GM18511 (cell line): Measurements from ENCODE around the gene ATP5F1D.
"Not testable (repeated sequence)": the region's sequence is repeated elsewhere in the genome, so short reads cannot be mapped to it uniquely, and the experiment has no call there.

Experiments
- ATAC-seq: cut with Tn5 transposase; IDR thresholded peaks from one replicate; pipeline ENCODE4 v1.9.1; 2021; ENCODE audit warnings: mild to moderate bottlenecking, moderate library complexity; ENCODE audit not compliant: unreplicated experiment

The ATP5F1D gene

GRCh38 chr19:1245494-1246264 is 4.1 kb downstream of the ATP5F1D start:
- ATAC-seq = no peak

GRCh38 chr19:1246265-1247087 is 4.9 kb downstream of the ATP5F1D start:
- not testable (repeated sequence) for ATAC-seq

- no peak for ATAC-seq
These were observed 6.2 kb downstream of the ATP5F1D start for GRCh38 chr19:1247748-1248138.

DNA sequence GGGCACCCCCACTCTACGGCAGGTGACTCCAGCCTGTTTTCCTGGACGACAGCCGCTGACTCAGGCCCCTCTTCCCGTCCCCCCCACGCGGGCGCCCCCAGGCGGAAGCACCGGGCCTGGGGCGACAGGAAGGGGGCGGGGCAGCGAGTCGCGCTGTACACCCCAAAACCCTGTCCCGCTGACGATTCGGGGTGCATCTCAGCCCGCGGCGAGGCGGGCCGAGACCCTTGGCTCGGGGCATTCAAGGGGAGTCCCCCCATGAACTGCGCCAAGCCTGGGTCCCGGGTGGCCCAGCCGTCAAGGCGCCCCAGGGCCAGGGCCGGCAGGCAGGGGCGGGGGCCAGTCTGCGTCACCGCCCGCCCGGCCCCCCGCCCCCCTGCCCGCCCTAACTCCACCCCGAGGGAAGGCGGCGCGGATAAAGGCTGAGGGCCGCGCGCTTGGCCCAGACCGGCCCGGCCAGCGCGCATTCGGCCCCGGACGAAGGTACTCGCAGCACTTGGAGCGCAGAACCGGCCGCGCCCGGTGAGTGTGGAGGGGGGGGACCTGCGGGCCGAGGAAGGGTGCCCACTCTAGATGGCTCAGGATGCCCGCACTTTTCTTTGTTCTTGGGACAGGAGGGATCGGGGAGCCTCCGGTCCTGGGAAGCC is 6.7 kb downstream of the ATP5F1D start, which contains the start of gene MIDN:
MIDN (plus strand) TSS at position 445 of the 647 bp plus-strand sequence. CDS start 1,714 bp downstream, outside the sequence.
- ATAC-seq = peak; percentile 17

GRCh38 chr19:1248786-1249297 is 7.3 kb downstream of the ATP5F1D start:
- peak; percentile 25 for ATAC-seq

DNA sequence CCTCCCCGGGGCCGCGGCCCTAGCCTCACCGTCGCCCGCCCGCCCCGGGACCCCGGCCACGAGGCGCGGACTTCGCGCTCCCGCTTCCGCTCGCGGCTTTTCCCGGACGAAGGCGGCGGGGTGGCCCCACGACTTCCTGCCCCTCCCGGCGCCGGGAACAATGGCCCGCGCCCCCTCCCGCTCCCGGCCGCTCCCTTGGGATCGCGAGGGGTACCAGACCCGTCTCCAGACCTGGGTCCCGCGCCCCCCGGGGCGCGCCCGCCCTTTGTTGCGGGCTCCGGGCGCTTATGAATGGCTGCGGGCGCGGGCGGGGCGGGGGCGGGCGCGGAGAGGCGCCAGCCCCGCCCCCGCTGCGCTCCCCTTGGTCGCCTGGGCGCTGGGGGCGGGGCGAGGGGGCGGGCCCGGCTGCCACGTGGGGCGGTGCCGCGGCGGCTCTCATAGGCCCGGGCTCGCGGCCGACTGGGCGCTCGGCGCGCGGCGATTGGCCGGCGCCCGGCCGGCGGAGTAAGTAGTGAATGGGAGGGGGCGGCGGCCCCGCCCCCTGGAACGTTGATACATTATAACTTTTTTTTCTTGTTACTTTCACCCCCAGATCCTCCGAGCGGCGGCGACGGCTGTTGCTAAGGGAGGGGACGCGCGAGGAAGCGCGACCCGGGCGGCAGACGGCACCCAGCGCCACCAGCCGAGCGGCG is 7.9 kb downstream of the ATP5F1D start:
- peak; percentile 51 for ATAC-seq

DNA sequence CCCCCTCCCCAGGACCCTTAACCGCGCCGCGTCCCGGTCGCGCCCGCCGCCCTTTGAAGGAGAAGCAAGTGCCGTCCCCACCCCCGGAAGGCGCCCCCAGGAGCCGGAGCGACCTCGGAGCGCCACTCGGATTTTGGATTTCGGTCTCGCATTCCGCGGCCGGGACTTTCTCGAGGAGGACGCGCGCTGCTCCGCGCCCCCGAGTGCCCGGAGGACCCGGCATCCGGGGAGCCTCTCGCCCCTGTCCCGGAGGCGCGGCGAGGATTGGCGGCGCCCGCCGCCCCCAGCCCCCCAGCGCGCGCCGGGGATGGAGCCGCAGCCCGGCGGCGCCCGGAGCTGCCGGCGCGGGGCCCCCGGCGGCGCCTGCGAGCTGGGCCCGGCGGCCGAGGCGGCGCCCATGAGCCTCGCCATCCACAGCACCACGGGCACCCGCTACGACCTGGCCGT is 8.5 kb downstream of the ATP5F1D start:
- ATAC-seq = no peak

- no peak for ATAC-seq
These were observed 9.1 kb downstream of the ATP5F1D start for GRCh38 chr19:1250437-1251260.

DNA sequence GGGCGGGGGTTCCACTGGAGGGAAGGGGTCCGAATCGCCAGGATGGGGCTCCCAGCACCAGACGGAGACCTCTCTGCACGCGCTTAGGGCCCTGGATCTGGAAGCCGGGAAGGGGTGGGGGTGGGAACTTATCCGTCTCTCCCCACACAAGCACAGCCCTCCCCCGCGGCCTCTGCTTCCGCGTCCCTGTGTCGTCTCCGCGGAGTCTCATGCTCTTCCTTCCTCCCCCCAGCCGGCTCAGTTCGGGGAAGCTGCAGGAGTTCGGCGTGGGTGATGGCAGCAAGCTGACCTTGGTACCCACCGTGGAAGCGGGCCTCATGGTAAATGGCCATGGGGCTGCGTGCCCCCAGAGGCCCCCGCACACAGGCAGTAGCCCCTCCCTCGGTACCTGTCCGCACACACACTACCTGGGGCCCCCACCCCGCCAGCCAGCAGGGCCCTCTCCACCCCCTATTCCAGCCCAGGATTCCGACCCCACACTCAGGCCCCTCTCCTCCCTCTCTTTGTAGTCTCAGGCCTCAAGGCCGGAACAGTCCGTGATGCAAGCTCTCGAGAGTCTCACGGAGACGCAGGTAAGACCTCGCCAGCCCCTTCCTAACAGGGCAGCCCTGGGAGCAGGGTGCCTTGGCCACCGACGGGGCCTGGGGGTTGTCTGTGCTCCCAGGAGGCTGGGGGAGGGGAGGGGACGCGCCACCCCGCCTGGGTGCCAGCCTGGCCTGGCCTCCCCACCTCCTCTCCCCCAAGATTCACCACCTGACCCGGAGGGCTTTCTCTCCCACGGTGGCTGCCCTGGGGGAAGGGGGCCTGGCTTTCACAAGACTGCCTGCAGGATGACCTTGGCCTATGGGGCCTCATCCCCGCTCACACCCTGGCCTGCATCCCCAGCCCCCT is 10.0 kb downstream of the ATP5F1D start:
- no peak for ATAC-seq

DNA sequence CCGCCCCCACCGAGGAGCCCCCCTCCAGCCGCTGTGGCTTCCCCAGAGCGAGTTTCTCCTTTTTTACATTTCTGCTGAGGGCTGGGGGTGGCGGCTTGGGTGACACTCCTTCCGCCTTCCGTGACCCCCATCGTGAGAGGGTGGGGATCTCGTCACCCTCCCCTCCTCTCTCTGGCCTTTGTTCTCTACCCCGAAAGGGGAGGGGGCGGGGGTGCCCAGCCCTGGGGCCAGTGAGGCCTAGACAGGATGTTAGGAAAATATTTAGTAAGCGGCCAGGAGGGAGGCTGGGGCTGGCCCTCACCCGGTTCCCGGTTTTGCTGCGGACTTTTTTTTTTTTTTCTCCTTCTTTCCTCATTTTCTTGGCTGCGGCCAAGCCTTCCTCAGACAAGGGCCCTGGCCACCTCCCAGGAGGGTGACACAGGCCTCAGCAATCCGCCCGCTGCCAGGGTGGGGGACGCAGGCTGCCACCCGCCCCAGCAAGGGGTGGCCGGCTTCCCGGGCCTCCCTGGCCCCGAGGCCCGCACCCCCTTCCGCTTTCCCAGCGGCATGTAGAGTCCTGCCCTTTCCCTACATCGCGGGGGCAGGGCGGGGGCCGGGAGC is 10.8 kb downstream of the ATP5F1D start:
- no peak for ATAC-seq

DNA sequence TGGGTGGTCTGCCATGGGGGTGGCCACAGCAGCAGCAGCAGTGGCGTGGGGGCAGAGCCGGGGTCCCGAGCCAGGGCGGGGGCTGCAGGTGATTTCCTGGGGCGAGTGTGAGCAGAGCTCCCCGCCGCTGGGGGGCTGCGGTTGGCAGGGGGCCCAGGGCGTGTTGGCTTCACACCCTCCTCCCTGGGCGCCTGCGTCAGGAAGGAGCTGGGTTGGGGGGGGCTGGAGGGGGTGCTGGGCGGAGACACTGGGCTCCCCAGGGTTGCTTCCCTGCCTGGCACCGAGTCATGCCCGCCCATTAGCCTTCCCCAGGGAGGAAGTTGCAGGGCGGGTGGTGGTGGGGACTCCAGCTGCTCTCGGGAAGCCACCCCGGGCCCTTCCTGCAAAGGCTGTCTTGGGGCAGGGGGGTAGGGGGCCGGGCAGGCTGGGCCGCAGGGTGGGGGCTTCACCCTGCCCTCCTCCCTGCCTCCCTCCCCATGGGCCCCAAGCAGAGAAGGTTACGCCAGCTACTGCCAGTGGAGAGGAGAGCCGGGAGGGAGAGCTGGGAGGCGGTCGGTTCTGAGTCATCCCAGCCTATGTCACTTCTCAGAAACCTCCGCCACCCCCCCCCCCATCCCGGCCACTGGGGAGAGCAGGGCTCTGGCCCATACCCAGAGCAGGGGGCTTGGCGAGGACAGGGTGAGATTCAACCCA is 11.4 kb downstream of the ATP5F1D start:
- ATAC-seq = no peak

DNA sequence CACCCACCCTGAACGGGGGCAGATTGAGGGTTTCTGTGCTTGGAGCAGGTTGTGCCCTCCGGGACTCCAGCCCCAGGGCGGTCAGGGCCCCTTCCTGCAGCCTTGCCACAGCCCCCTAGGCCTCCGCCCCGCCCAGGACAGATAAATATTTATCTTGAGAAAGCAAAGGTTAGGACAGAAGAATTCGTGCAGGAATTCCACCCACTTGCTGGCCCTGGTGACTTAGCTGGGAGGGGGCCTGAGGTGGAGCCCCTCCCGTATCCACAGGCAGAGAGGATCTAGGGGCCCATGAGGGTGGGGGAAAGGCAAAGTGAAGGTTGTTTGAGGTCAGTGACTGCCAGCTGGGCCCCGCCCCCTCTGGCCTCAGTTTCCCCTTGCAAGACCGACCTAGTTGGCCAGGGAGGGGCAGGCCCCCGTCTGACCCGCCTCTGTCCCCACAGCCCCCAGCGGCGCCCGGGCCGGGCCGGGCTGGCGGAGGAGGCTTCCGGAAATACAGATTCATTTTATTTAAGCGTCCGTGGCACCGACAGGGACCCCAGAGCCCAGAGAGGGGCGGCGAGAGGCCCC is 12.0 kb downstream of the ATP5F1D start:
- no peak for ATAC-seq

DNA sequence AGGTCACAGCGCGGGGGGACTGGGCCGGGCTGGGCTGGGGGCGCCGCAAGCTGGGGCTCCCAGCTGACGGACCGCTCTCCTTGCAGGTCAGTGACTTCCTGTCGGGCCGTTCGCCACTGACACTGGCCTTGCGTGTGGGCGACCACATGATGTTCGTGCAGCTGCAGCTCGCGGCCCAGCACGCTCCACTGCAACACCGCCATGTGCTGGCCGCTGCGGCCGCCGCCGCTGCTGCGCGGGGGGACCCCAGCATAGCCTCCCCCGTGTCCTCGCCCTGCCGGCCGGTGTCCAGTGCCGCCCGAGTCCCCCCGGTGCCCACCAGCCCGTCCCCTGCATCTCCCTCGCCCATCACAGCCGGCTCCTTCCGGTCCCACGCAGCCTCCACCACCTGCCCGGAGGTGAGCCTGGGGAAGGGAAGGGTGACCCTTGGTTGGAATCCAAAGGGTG is 12.6 kb downstream of the ATP5F1D start:
- no peak for ATAC-seq

DNA sequence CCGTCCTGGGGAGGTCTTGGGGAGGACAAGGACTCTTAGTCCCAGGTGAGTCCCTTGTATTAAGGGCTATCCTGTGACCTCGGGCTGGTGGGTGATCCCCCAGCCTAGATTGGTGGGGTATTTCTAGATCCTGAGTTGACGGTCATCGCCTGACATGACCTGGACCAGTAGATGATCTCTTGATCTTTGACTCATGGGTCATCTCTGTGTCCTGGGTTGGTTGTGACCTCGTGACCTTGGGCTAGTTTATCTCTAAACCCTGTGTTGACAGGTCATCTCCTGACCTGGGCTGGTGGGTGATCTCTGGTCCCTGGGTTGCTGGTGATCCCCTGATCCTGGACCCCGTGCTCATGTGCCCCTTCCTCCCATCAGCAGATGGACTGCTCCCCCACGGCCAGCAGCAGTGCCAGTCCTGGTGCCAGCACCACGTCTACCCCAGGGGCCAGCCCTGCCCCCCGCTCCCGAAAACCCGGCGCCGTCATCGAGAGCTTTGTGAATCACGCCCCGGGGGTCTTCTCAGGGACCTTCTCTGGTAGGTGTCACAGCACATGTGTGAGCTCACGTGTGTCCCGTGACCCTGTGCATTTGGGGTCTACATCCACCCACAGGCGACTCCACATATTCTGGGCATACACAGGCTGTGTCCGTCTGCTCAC is 13.1 kb downstream of the ATP5F1D start:
- no peak for ATAC-seq

- no peak for ATAC-seq
These were observed 13.9 kb downstream of the ATP5F1D start for GRCh38 chr19:1255186-1256161.
